ENCODE data around the gene PUM1. TPM values are rescaled to one million over a fixed set of nuclear protein-coding genes. Genes with fewer than 3 reads are reported as not detected.

PUM1 gene
- total and polyA plus RNA-seq, 2 donors (not counting 3 experiments of a cell fraction or from before 2014, with no cell fraction given) = 94.7 to 124 TPM

DNA sequence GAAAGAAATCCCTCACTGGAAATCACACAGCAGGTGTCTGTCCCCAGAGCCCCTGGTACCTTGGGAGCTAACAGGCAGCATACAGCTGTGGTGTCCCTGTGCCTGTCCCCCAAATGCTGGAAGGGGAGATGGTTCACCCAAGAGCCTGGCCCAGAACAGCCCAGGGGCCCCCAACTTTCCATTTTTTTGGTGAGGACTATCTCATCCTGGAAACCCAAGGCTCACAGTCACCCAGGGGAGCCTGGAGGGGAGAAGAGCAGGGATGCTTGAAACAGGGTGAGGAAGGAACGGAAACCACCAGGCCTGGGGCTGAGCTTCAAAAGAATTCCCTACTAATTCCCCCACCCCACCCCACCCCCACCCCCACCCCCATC lies 160.6 kb downstream of the PUM1 start:
- Histone ChIP-seq H3K4me2 (ENCODE audit: insufficient read depth, low read length) (no peak overlapping the region), H3K27ac (ENCODE audit: insufficient read depth, low read depth, low read length) (no peak overlapping the region), H3K9me3 (replicated peaks; ENCODE audit: control insufficient read depth, insufficient read depth, low read length) (no peaks in the 10 kb centered on the region), H3K4me3 (replicated peaks in 1 of 3; ENCODE audit: insufficient read depth in 1 of 3, low read depth in 1 of 3, low read length in 3 of 3) (no peak overlapping the region), H3K9ac (replicated peaks; ENCODE audit: extremely low read depth, insufficient read depth, low read length) (no peak overlapping the region), H3K79me2 (ENCODE audit: control insufficient read depth, insufficient read depth, low read length) (no peaks in the 10 kb centered on the region), H4K20me1 (replicated peaks; ENCODE audit: control insufficient read depth, extremely low read depth, insufficient read depth, low read length) (no peaks in the 10 kb centered on the region), H2AFZ (ENCODE audit: low read depth, low read length) (no peak overlapping the region), H3K4me1 (ENCODE audit: control insufficient read depth, extremely low read depth, insufficient read depth, low read length) (peaks cover 14% of the 10 kb centered on the region), H3K36me3 (ENCODE audit: control insufficient read depth in 2 of 2, extremely low read depth in 1 of 2, insufficient read depth in 2 of 2, low read length in 2 of 2) (no peaks in the 10 kb centered on the region), H3K27me3 (ENCODE audit: control insufficient read depth in 2 of 2, insufficient read depth in 2 of 2, low read length in 2 of 2) (no peaks in the 10 kb centered on the region), H3K9me1 (replicated peaks; ENCODE audit: control insufficient read depth, extremely low read depth, insufficient read depth, low read length) (no peaks in the 10 kb centered on the region)
- dilution Hi-C loops (cut with MboI; ENCODE audit: extremely low pct_ligation_motif_present, low sequenced_read_pairs) (loop anchor here (25.0 kb wide), 1 partner anchor 93 kb away; no protein-coding TSS in a partner anchor), intact Hi-C loops (cut with micrococcal nuclease) (no loop called here)
- DNase-seq (ENCODE audit: low read depth, low spot score) (no peak), FAIRE-seq (no peak)
- ChIA-PET POLR2A (no interaction called here), CTCF (interaction anchor here (1.0 to 5.2 kb wide), 5 partner anchors 57 to 125 kb away, joined by 3 to 52 read pairs (median 6); no protein-coding TSS in a partner anchor)
- BruUV-seq (replicated peaks) = no TSS peak
- TF ChIP-seq MYC (IDR thresholded peaks at IDR 0.05; ENCODE audit: low read depth, low read length) = no peak
- TF ChIP-seq, protein P1, sequence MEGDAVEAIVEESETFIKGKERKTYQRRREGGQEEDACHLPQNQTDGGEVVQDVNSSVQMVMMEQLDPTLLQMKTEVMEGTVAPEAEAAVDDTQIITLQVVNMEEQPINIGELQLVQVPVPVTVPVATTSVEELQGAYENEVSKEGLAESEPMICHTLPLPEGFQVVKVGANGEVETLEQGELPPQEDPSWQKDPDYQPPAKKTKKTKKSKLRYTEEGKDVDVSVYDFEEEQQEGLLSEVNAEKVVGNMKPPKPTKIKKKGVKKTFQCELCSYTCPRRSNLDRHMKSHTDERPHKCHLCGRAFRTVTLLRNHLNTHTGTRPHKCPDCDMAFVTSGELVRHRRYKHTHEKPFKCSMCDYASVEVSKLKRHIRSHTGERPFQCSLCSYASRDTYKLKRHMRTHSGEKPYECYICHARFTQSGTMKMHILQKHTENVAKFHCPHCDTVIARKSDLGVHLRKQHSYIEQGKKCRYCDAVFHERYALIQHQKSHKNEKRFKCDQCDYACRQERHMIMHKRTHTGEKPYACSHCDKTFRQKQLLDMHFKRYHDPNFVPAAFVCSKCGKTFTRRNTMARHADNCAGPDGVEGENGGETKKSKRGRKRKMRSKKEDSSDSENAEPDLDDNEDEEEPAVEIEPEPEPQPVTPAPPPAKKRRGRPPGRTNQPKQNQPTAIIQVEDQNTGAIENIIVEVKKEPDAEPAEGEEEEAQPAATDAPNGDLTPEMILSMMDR (IDR thresholded peaks at IDR 0.05; ENCODE audit: extremely low read depth in 1 of 2, insufficient read depth in 1 of 2, low read depth in 1 of 2, low read length in 2 of 2) = no peak
- no peak for TF ChIP-seq FOS (IDR thresholded peaks at IDR 0.05; ENCODE audit: borderline replicate concordance, insufficient read depth, low read length)
- no peak for TF ChIP-seq EZH2 (IDR thresholded peaks at IDR 0.05; ENCODE audit: borderline replicate concordance, low read depth, low read length, severe bottlenecking)
- no peak for TF ChIP-seq POLR2A (IDR thresholded peaks at IDR 0.05; ENCODE audit: low read depth, low read length)
- no peak for TF ChIP-seq JUN (IDR thresholded peaks at IDR 0.05; ENCODE audit: borderline replicate concordance, insufficient read depth, insufficient read length, low read depth)
- TF ChIP-seq GATA2 (IDR thresholded peaks at IDR 0.05; ENCODE audit: insufficient read depth, insufficient read length, low read depth, low read length) = no peak
- no peak for TF ChIP-seq POLR2AphosphoS5 (IDR thresholded peaks at IDR 0.05; ENCODE audit: insufficient read depth, low read depth, low read length)
